H1 (cell line): Measurements from ENCODE around the gene GSG1L2. TPM values are rescaled to one million over a fixed set of nuclear protein-coding genes. Genes with fewer than 3 reads are reported as not detected.

Experiments used
- polyA plus RNA-seq, 7 experiments: library from polyadenylated mRNA; depleted of rRNA in 3 of 7; stranded (reverse) in 5 of 7; unstranded in 2 of 7; fragments of >200 nt in 5 of 7; fragments of 200-250 nt in 2 of 7; gene quantifications; 1 replicate in 5 of 7; 2 replicates in 1 of 7; 4 replicates in 1 of 7; pipeline versions ENCODE4 v1.2.1 to v1.2.3, GENCODE V29; 2011 to 2013; ENCODE audit warnings: missing spikeins in 2 of 7, mixed read lengths in 2 of 7
- total RNA-seq: library from RNA; stranded (reverse); fragmentation: NEBNext Ultra II Directional; extraction: Animal tissue kit (Norgen Biotek cat#: 25700); gene quantifications from 2 replicates; pipeline ENCODE4 v1.2.1, GENCODE V29; 2021
- TF ChIP-seq, protein P1 (sequence below): IDR thresholded peaks from 2 replicates; pipeline ENCODE4 v1.6.1; 2012; ENCODE audit warnings: low read length, inconsistent platforms

Gene GSG1L2
- total and polyA plus RNA-seq, 2 of the 8 experiments (the other 6 are each of a cell fraction or from before 2014, with no cell fraction given), result not detected

DNA sequence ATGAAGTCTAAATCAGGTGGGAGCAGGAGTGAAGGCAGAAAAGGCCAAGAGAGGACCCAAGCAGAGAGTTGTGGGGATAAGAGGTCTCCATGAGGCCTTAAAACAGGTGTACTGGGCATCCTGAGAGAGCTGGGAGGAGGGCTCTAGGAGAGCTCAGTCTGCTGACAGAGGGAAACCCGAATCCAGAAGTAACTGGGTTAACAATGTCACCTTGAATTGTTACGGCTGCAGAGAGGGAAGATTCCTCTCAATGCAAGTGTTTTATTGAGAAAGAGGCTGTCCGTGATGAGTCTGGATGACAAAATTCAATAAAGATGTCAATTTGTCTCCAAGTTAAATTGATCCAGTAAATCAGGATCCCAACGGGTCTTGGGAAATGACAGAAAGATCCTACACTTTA is 38.8 kb downstream of the GSG1L2 start (continued):
- TF ChIP-seq, protein P1, sequence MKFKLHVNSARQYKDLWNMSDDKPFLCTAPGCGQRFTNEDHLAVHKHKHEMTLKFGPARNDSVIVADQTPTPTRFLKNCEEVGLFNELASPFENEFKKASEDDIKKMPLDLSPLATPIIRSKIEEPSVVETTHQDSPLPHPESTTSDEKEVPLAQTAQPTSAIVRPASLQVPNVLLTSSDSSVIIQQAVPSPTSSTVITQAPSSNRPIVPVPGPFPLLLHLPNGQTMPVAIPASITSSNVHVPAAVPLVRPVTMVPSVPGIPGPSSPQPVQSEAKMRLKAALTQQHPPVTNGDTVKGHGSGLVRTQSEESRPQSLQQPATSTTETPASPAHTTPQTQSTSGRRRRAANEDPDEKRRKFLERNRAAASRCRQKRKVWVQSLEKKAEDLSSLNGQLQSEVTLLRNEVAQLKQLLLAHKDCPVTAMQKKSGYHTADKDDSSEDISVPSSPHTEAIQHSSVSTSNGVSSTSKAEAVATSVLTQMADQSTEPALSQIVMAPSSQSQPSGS, result no peak
- TF ChIP-seq, all 59 proteins: peak for 0
